Smooth muscle cell of the umbilical artery (primary cell): ENCODE results near the gene ELMO2. TPM values are rescaled to one million over a fixed set of nuclear protein-coding genes. Genes with fewer than 3 reads are reported as not detected.

Source experiments
- total RNA-seq: library from RNA; depleted of rRNA; stranded (reverse); fragments of >200 nt; gene quantifications from 2 replicates; pipeline ENCODE4 v1.2.3, GENCODE V29; 2014

ELMO2 gene
- 33.0 and 37.0 TPM in 2 replicates for total RNA-seq

GRCh38 chr20:46406200-46406985 is at the start of gene ELMO2:
TSS of gene ELMO2 (minus strand) at chr20:46406615. CDS start at chr20:46394482, 12,133 bp downstream.

Other genes starting within 250 kb of the ELMO2 start
- not detected in 2 replicates for gene CDH22, start 98.1 kb downstream of the ELMO2 start, total RNA-seq
- 2.7 and 2.8 TPM in 2 replicates for gene ZNF334, start 106.9 kb upstream of the ELMO2 start, total RNA-seq
- not detected in 2 replicates for gene OCSTAMP, start 144.0 kb upstream of the ELMO2 start, total RNA-seq
- 1.5 and 3.9 TPM in 2 replicates for gene SLC13A3, start 244.8 kb upstream of the ELMO2 start, total RNA-seq